HepG2 (cell line): ENCODE measurements around the gene TBXAS1. TPM values are rescaled to one million over a fixed set of nuclear protein-coding genes. Genes with fewer than 3 reads are reported as not detected.

Experiments used
- ATAC-seq: fragments of 200-7000 bp; cut with Tn5 transposase; 3 replicates; pipeline ENCODE4 v1.9.1; 2020; ENCODE audit warnings: mild to moderate bottlenecking, moderate library complexity
- BruUV-seq: library from RNA; stranded (reverse); fragments of 400-500 nt; replicated peaks from 2 replicates; lab custom pipeline; 2021; lab: Mats Ljungman, UMichigan
- CTCF ChIA-PET: fragments of 300-600 bp; formaldehyde crosslinking; extraction: SDS; loops from one replicate; lab custom pipeline; 2021; ENCODE audit warnings: low total read pairs, inconsistent platforms, low intra/inter-chr PET ratio; lab: Yijun Ruan, JAX
- POLR2A ChIA-PET: fragments of 350-600 bp; sonication (Branson Sonifier 250); formaldehyde crosslinking; loops from one replicate; lab custom pipeline; 2020; ENCODE audit warnings: antibody characterized with exemption, inconsistent platforms; lab: Yijun Ruan, JAX
- DNase-seq: peaks from one replicate; pipeline ENCODE4 v3.0.0-alpha.2; 2015; ENCODE audit warnings: low spot score
- FAIRE-seq: peaks from 3 replicates; lab custom pipeline; 2011; peaks lifted over from hg19 to GRCh38; lab: Jason Lieb, UNC
- H2AFZ ChIP-seq: one replicate; pipeline ENCODE4 v1.6.1; 2011; ENCODE audit warnings: low read length, inconsistent platforms
- H3K27ac ChIP-seq: fragments of 300-600 bp; 3 replicates; pipeline ENCODE4 v1.8.0; 2011; ENCODE audit warnings: mixed run types, mild to moderate bottlenecking, mixed read lengths, low read length, inconsistent platforms; ENCODE audit not compliant: insufficient read depth; ENCODE audit errors: extremely low read length
- H3K27me3 ChIP-seq, 2 experiments: fragments of 200-600 bp in 1 of 2; 2 replicates in 1 of 2; 3 replicates in 1 of 2; pipeline versions ENCODE4 v1.6.0 to v1.8.0; 2011; ENCODE audit warnings: low read length in 2 of 2, mild to moderate bottlenecking in 2 of 2, moderate library complexity in 2 of 2, inconsistent platforms in 1 of 2; ENCODE audit not compliant: insufficient read depth in 2 of 2, control insufficient read depth in 1 of 2
- H3K36me3 ChIP-seq, 2 experiments: fragments of 200-600 bp in 1 of 2; replicated peaks in 1 of 2; 2 replicates in 1 of 2; 3 replicates in 1 of 2; pipeline versions ENCODE4 v1.5.1 to v1.8.0; 2011; ENCODE audit warnings: low read length in 2 of 2, inconsistent platforms in 1 of 2; ENCODE audit not compliant: insufficient read depth in 2 of 2, control insufficient read depth in 1 of 2
- H3K4me1 ChIP-seq: 2 replicates; pipeline ENCODE4 v1.5.1; 2012; ENCODE audit warnings: low read length, inconsistent platforms; ENCODE audit not compliant: insufficient read depth
- H3K4me2 ChIP-seq: 2 replicates; pipeline ENCODE4 v1.6.0; 2011; ENCODE audit warnings: low read depth, low read length, inconsistent platforms
- H3K4me3 ChIP-seq, 3 experiments: fragments of 200-600 bp in 1 of 3; sonication (generic), shearing (Covaris generic) in 1 of 3; replicated peaks in 1 of 3; 2 replicates each; pipeline ENCODE4 v1.5.1; 2011 to 2016; ENCODE audit warnings: low read length in 3 of 3, inconsistent platforms in 2 of 3, low read depth in 2 of 3, mild to moderate bottlenecking in 2 of 3, control low read depth in 1 of 3, mixed read lengths in 1 of 3; ENCODE audit not compliant: insufficient read depth in 1 of 3
- H3K79me2 ChIP-seq: one replicate; pipeline ENCODE4 v1.6.1; 2011; ENCODE audit warnings: low read length, inconsistent platforms; ENCODE audit not compliant: insufficient read depth
- H3K9ac ChIP-seq: 2 replicates; pipeline ENCODE4 v1.6.0; 2011; ENCODE audit warnings: mild to moderate bottlenecking, low read depth, low read length, inconsistent platforms; ENCODE audit not compliant: insufficient read depth
- H3K9me3 ChIP-seq: 2 replicates; pipeline ENCODE4 v1.5.1; 2012; ENCODE audit warnings: mild to moderate bottlenecking, low read length
- H4K20me1 ChIP-seq: 2 replicates; pipeline ENCODE4 v1.6.0; 2011; ENCODE audit warnings: inconsistent platforms, mild to moderate bottlenecking, low read length, moderate library complexity; ENCODE audit not compliant: insufficient read depth
- ASH2L ChIP-seq: fragments of 300-600, 200-600 bp; sonication (generic); IDR thresholded peaks from 2 replicates; pipeline ENCODE4 v1.7.0; 2017; ENCODE audit warnings: low read depth, mild to moderate bottlenecking, moderate library complexity, mixed read lengths, low read length; ENCODE audit not compliant: insufficient read length
- KDM3A ChIP-seq: IDR thresholded peaks from 2 replicates; pipeline ENCODE4 v1.6.1; 2018; ENCODE audit warnings: low read depth, missing compliant biosample characterization
- TCF12 ChIP-seq, 2 experiments: fragments of 450-650 bp in 1 of 2; sonication (generic) in 1 of 2; formaldehyde crosslinking in 1 of 2; IDR thresholded peaks; 2 replicates each; pipeline versions ENCODE4 v1.6.1 to v1.8.0; 2017 to 2022; ENCODE audit warnings: antibody characterized with exemption in 1 of 2, mild to moderate bottlenecking in 1 of 2, missing genetic modification reagents in 1 of 2, moderate library complexity in 1 of 2
- THAP8 ChIP-seq: sonication (generic); formaldehyde crosslinking; IDR thresholded peaks from 2 replicates; pipeline ENCODE4 v1.5.1; 2020; ENCODE audit warnings: missing genetic modification reagents, mild to moderate bottlenecking, borderline replicate concordance
- ZNF550 ChIP-seq: sonication (generic); formaldehyde crosslinking; IDR thresholded peaks from 2 replicates; pipeline ENCODE4 v1.4.0; 2020; ENCODE audit warnings: mild to moderate bottlenecking, missing genetic modification reagents, borderline replicate concordance
- WGBS: methylation state at CpG from one replicate; pipeline ENCODE4 v1.1.6; 2017; ENCODE audit warnings: low lambda C conversion rate; 5-methylcytosine and 5-hydroxymethylcytosine counted together
- in situ Hi-C: cut with HindIII; loops from 2 replicates; pipeline ENCODE4 v1.10.0; 2017; ENCODE audit warnings: low pct_unique_long_range_greater_than_20kb; ENCODE audit not compliant: extremely low pct_ligation_motif_present
- intact Hi-C: fragments of 100-400 bp; cut with micrococcal nuclease; formaldehyde crosslinking; loops from one replicate; pipeline ENCODE4 v1.10.0; 2022; ENCODE audit not compliant: unreplicated experiment
- polyA plus RNA-seq, 8 experiments: library from polyadenylated mRNA; depleted of rRNA in 3 of 8; stranded (reverse) in 7 of 8; unstranded in 1 of 8; fragments of >200 nt; fragmentation: Illumina TruSeq in 4 of 8; extraction: Trizol in 4 of 8; gene quantifications; 2 replicates each; pipeline versions ENCODE4 v1.2.1 to v1.2.3, GENCODE V29; 2011 to 2016; ENCODE audit warnings: low read depth in 4 of 8, missing spikeins in 1 of 8, mixed read lengths in 1 of 8; ENCODE audit not compliant: insufficient read depth in 1 of 8
- total RNA-seq, 5 experiments: library from RNA; depleted of rRNA; stranded (reverse); fragments of >200 nt; fragmentation: Illumina TruSeq; extraction: Trizol; gene quantifications; 2 replicates each; pipeline ENCODE4 v1.2.3, GENCODE V29; 2016; ENCODE audit warnings: low read depth in 1 of 5

Gene TBXAS1
- total and polyA plus RNA-seq, 2 of the 13 experiments (the other 11 are each of a cell fraction or from before 2014, with no cell fraction given) = 4.0 to 4.9 TPM

DNA sequence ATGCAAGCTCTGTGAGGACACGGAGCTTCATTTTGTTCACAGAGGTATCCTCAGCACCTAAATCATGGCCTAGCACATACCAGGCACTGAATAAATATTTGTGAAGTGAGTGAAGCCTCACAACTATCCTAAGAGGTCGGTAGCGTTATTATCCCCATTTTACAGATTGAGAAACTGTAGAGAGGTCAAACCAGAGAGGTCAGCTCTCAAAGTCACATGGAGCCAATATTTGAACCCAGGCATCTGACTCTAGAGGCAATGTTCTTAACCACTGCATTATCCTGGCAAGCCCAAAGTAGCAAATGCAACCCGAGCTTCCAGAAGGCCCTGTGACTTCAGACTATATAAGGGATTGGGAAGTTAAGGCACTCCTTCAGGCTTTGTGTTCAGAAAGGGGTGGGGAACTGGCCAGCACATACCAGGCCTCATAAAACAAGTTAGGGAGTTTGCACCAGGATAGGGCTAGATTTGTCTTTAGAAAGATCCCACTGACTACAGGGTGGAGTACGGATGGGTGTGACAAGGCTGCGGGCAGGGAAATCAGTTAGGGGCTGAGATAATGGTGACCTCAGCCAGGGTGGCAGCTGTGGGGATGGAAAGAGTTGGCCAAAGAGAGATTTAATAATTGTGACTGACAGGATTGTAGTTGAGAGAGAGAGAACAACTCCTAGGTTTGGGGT, 101.4 kb downstream of the TBXAS1 start:
- H3K79me2 ChIP-seq = no peaks in the 10 kb centered on the region
- 64% methylated on average over 6 of the region's 6 CpGs for WGBS
- ATAC-seq (no peak), FAIRE-seq (no peak), DNase-seq (no peak)
- no peaks in the 10 kb centered on the region for H3K4me1 ChIP-seq
- H3K27ac ChIP-seq = no peak overlapping the region
- H4K20me1 ChIP-seq = no peaks in the 10 kb centered on the region
- ChIA-PET POLR2A (no interaction called here), CTCF (no interaction called here)
- no peak overlapping the region for H3K4me3 ChIP-seq
- no peak overlapping the region for H3K4me2 ChIP-seq
- no peaks in the 10 kb centered on the region for H3K36me3 ChIP-seq
- no peaks in the 10 kb centered on the region for H3K9me3 ChIP-seq
- in situ Hi-C loops (no loop called here), intact Hi-C loops (no loop called here)
- no TSS peak for BruUV-seq
- no peak overlapping the region for H3K9ac ChIP-seq
- no peak for TF ChIP-seq ASH2L
- no peak for TF ChIP-seq TCF12 (IDR thresholded peaks at IDR 0.05)
- no peak for TF ChIP-seq TCF12 (CRISPR knock-in tag; IDR thresholded peaks at IDR 0.05)
- TF ChIP-seq ZNF550 (CRISPR knock-in tag) = no peak
- TF ChIP-seq KDM3A (CRISPR knock-in tag) = no peak
- no peak for TF ChIP-seq THAP8 (CRISPR knock-in tag)
- no peaks in the 10 kb centered on the region for H3K27me3 ChIP-seq
- no peak overlapping the region for H2AFZ ChIP-seq
